ENCODE data around the gene TRA2B. TPM values are rescaled to one million over a fixed set of nuclear protein-coding genes. Genes with fewer than 3 reads are reported as not detected.

Gene TRA2B
- total RNA-seq, 3 donors from 2014 or later: 77.0 to 121 (median 92.0) TPM

- intact Hi-C loops (cut with DNase I, micrococcal nuclease): loop anchor here in 1 of 2 donors (10.0 kb wide), 1 partner anchor 853 kb away; the partner anchor contains the start of gene EIF4A2
- DNase-seq: no peak
These were observed 5.8 kb downstream of the TRA2B start for GRCh38 chr3:185931777-185932612.

GRCh38 chr3:185930393-185931107 lies 7.3 kb downstream of the TRA2B start:
- Histone ChIP-seq H3K36me3 (ENCODE audit: low read depth) (no peaks in the 10 kb centered on the region), H3K4me1 (ENCODE audit: low read depth) (peaks cover 76% of the 10 kb centered on the region), H3K4me3 (no peak overlapping the region), H3K9me3 (no peaks in the 10 kb centered on the region)
- intact Hi-C loops (cut with DNase I, micrococcal nuclease): loop anchor here in 1 of 2 donors (10.0 kb wide), 1 partner anchor 854 kb away; the partner anchor contains the start of gene EIF4A2
- ATAC-seq (no peak), DNase-seq (no peak)
- no peak for TF ChIP-seq CTCF (IDR thresholded peaks at IDR 0.05)

More at GRCh38 chr3:185931777-185932612, 5.8 kb downstream of the TRA2B start:
- Histone ChIP-seq H3K36me3 (ENCODE audit: low read depth) (no peaks in the 10 kb centered on the region), H3K4me1 (ENCODE audit: low read depth) (peaks cover 70% of the 10 kb centered on the region), H3K9me3 (no peaks in the 10 kb centered on the region), H3K4me3 (no peak overlapping the region)
- no peak for ATAC-seq
- TF ChIP-seq CTCF (IDR thresholded peaks at IDR 0.05): no peak

GRCh38 chr3:185929192-185930151 lies 8.3 kb downstream of the TRA2B start:
- no peak for DNase-seq
- H3K4me1 ChIP-seq (ENCODE audit: low read depth): peaks cover 74% of the 10 kb centered on the region
- H3K4me3 ChIP-seq: no peak overlapping the region
- ATAC-seq: peak; percentile 17
- intact Hi-C loops (cut with DNase I, micrococcal nuclease): loop anchor here in 1 of 2 donors (10.0 kb wide), 1 partner anchor 855 kb away; the partner anchor contains the start of gene EIF4A2
- TF ChIP-seq CTCF (IDR thresholded peaks at IDR 0.05): no peak
- peaks cover under 1% of the 10 kb centered on the region for H3K36me3 ChIP-seq (ENCODE audit: low read depth)
- H3K9me3 ChIP-seq: no peaks in the 10 kb centered on the region

- H3K4me3 ChIP-seq: no peak overlapping the region
- no peak for TF ChIP-seq CTCF (IDR thresholded peaks at IDR 0.05)
- intact Hi-C loops (cut with DNase I, micrococcal nuclease): no loop called here
- peaks cover 9% of the 10 kb centered on the region for H3K36me3 ChIP-seq (ENCODE audit: low read depth)
- DNase-seq (no peak), ATAC-seq (peak; percentile 43)
- H3K4me1 ChIP-seq (ENCODE audit: low read depth): peaks cover 65% of the 10 kb centered on the region
- H3K9me3 ChIP-seq: no peaks in the 10 kb centered on the region
These were observed 9.3 kb downstream of the TRA2B start for GRCh38 chr3:185928496-185928895.

Data from mucosa of descending colon (tissue), 3 donors.